Nephron progenitor cell (in vitro differentiated cells): Measurements from ENCODE around the gene SDK1.

Experiments
- DNase-seq: peaks from one replicate; pipeline ENCODE4 v3.0.0; 2021
- H3K27ac Mint-ChIP-seq: 2 replicates; pipeline ENCODE4 v1.8.0; 2021; ENCODE audit warnings: mild to moderate bottlenecking, moderate library complexity, mixed read lengths
- H3K27me3 Mint-ChIP-seq: 2 replicates; pipeline ENCODE4 v1.8.0; 2021; ENCODE audit warnings: mild to moderate bottlenecking, low read depth, mixed read lengths; ENCODE audit not compliant: poor library complexity
- H3K36me3 Mint-ChIP-seq: 2 replicates; pipeline ENCODE4 v1.8.0; 2021; ENCODE audit warnings: low read depth, mixed read lengths
- H3K4me1 Mint-ChIP-seq: 2 replicates; pipeline ENCODE4 v1.8.0; 2021; ENCODE audit warnings: mixed read lengths
- H3K4me3 Mint-ChIP-seq: 2 replicates; pipeline ENCODE4 v1.8.0; 2021; ENCODE audit warnings: mild to moderate bottlenecking, moderate library complexity, mixed read lengths
- H3K9me3 Mint-ChIP-seq: 2 replicates; pipeline ENCODE4 v1.8.0; 2021; ENCODE audit warnings: mild to moderate bottlenecking, moderate library complexity, mixed read lengths
- CTCF ChIP-seq: fragments of 200-600 bp; sonication (generic); IDR thresholded peaks from 2 replicates; pipeline ENCODE4 v1.5.0; 2021; ENCODE audit warnings: antibody characterized with exemption

Gene SDK1

GRCh38 chr7:3969286-3969685 lies 668.2 kb downstream of the SDK1 start:
- DNase-seq: no peak
- H3K27me3 Mint-ChIP-seq: peaks cover 7% of the 10 kb centered on the region
- H3K36me3 Mint-ChIP-seq: peaks cover 34% of the 10 kb centered on the region
- H3K4me3 Mint-ChIP-seq: no peak overlapping the region
- no peak overlapping the region for H3K27ac Mint-ChIP-seq
- H3K9me3 Mint-ChIP-seq: peaks cover 2% of the 10 kb centered on the region
- no peak for TF ChIP-seq CTCF
- H3K4me1 Mint-ChIP-seq: peaks cover 28% of the 10 kb centered on the region

- H3K4me1 Mint-ChIP-seq: peaks cover 23% of the 10 kb centered on the region
- H3K36me3 Mint-ChIP-seq: peaks cover 48% of the 10 kb centered on the region
- H3K9me3 Mint-ChIP-seq: peaks cover 15% of the 10 kb centered on the region
- H3K27me3 Mint-ChIP-seq: peaks cover 5% of the 10 kb centered on the region
- TF ChIP-seq CTCF: no peak
- DNase-seq: no peak
- no peak overlapping the region for H3K4me3 Mint-ChIP-seq
- no peak overlapping the region for H3K27ac Mint-ChIP-seq
These were observed 670.3 kb downstream of the SDK1 start for GRCh38 chr7:3971323-3971722.

GRCh38 chr7:3973264-3973663 lies 672.2 kb downstream of the SDK1 start:
- Mint-ChIP-seq H3K4me3 (no peak overlapping the region), H3K4me1 (peaks cover 15% of the 10 kb centered on the region), H3K27ac (no peak overlapping the region), H3K9me3 (peaks cover 25% of the 10 kb centered on the region), H3K36me3 (peaks cover 58% of the 10 kb centered on the region), H3K27me3 (peaks cover 5% of the 10 kb centered on the region)
- no peak for TF ChIP-seq CTCF
- DNase-seq: no peak

GRCh38 chr7:3974329-3974728 lies 673.3 kb downstream of the SDK1 start:
- peaks cover 27% of the 10 kb centered on the region for H3K9me3 Mint-ChIP-seq
- H3K4me1 Mint-ChIP-seq: peaks cover 15% of the 10 kb centered on the region
- no peak overlapping the region for H3K27ac Mint-ChIP-seq
- peaks cover 51% of the 10 kb centered on the region for H3K36me3 Mint-ChIP-seq
- no peak overlapping the region for H3K4me3 Mint-ChIP-seq
- DNase-seq: no peak
- TF ChIP-seq CTCF: no peak
- H3K27me3 Mint-ChIP-seq: peaks cover 10% of the 10 kb centered on the region

- peaks cover 10% of the 10 kb centered on the region for H3K27me3 Mint-ChIP-seq
- no peak for TF ChIP-seq CTCF
- H3K9me3 Mint-ChIP-seq: peaks cover 27% of the 10 kb centered on the region
- no peak for DNase-seq
- H3K36me3 Mint-ChIP-seq: peaks cover 45% of the 10 kb centered on the region
- peaks cover 19% of the 10 kb centered on the region for H3K4me1 Mint-ChIP-seq
- H3K27ac Mint-ChIP-seq: no peak overlapping the region
- no peak overlapping the region for H3K4me3 Mint-ChIP-seq
These were observed 674.3 kb downstream of the SDK1 start for GRCh38 chr7:3975371-3975770.

- H3K27ac Mint-ChIP-seq: no peak overlapping the region
- no peak for TF ChIP-seq CTCF
- no peak for DNase-seq
- peaks cover 40% of the 10 kb centered on the region for H3K36me3 Mint-ChIP-seq
- no peak overlapping the region for H3K4me3 Mint-ChIP-seq
- peaks cover 6% of the 10 kb centered on the region for H3K27me3 Mint-ChIP-seq
- H3K4me1 Mint-ChIP-seq: peaks cover 11% of the 10 kb centered on the region
- peaks cover 39% of the 10 kb centered on the region for H3K9me3 Mint-ChIP-seq
These were observed 676.3 kb downstream of the SDK1 start for GRCh38 chr7:3977391-3977790.
